HPDE6-E6E7 (cell line): Measurements from ENCODE around the gene MSH3.
"Not testable (repeated sequence)": the region's sequence is repeated elsewhere in the genome, so short reads cannot be mapped to it uniquely, and the experiment has no call there.

ENCODE experiments used
- DNase-seq: peaks from one replicate; pipeline ENCODE4 v3.0.0; 2011; ENCODE audit warnings: missing footprints; ENCODE audit errors: extremely low spot score

Gene MSH3

DNA sequence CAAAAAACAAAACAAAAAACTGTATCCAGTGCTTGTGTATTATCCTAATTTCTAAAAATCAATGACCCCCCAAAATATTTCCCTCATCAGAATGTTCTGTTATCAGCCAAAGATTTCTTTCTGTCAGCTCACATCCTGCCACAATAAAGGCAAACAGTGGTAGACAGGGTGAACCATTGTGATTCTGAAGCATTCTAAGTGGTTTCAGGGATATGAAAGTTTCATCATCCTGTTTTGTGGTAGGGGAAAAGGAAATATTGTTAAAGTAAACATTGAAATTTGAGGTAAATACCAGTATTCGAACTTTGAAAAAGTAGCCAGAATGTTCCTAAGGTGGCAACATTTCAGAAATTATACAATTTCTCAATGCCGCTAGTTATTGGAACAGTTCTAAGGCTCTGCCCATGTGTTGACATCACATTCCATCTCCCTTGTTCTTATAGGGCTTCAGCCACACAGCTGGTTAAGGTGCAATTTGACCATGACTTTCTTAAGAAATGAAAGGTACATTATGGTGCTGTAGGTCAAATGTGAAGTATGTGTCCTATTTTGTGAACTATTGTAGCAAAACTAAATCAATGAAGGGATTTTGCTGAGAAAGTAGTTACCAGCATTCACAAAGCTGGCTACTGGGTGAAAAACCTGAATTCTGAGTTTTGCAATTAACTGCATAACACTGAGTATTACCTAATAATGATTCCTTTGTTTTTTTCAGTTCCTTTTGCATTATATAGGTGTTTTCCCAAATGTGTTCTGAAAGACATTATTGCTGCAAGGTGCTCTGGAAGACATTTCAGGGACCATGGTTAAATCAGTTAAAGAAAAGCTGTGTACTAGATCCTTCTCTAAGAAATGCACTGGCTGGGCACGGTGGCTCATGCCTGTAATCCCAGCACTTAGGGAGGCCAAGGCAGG lies 198.1 kb downstream of the MSH3 start:
- no peak for DNase-seq

- DNase-seq, result no peak
Observed at GRCh38 chr5:80853413-80853812, 199.0 kb downstream of the MSH3 start.

DNA sequence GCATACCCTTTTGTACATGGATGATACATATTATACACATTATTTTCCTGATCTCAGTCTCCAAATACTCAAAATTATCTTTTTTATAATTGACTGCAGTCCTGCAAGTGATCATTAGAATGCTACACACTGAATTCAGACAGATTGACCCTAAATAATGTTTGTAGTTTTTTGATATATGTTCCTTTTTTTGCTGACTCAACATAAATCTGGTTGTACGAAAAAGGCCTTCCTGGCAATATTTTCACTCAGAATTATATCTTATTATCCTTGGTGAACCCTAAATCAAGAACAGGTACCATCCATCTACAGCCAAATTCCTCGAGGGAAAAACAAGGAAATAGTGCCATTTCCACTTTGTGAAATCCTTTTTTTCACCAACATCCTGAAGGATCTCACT lies 200.1 kb downstream of the MSH3 start:
- no peak for DNase-seq

GRCh38 chr5:80860924-80861613 lies 206.6 kb downstream of the MSH3 start:
- DNase-seq, result no peak

GRCh38 chr5:80863708-80864107 lies 209.3 kb downstream of the MSH3 start:
- DNase-seq, result no peak

- no peak for DNase-seq
Observed at GRCh38 chr5:80864109-80864508, 209.7 kb downstream of the MSH3 start.

DNA sequence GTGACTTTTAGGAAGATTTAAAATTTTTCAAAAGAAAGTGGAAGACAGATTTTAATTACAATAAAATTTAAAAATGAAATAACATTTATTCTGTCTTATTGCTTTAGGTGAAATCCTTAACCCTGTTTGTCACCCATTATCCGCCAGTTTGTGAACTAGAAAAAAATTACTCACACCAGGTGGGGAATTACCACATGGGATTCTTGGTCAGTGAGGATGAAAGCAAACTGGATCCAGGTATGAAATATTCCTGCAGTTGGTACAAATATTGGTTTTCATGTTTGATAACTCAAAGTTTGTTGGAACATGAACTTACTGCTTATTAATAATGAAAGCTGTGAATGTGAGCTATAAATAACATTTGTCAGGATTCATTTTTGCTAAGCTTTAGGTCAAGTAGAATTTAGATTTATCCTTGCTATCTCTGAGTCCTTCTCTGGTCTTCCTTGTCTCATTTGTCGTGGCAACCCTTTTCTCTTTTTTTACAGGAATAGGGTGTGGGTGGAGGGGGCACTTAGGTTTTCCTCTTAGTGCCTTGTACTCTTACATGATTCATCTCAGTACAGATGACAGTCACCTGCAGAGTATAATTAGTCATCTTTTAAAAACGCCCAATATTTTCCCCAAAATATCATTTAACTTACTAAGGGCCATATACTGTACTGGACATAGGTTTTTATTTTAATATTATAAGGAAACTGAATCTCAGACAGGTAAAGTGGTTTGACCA lies 210.4 kb downstream of the MSH3 start:
- DNase-seq, result no peak

DNA sequence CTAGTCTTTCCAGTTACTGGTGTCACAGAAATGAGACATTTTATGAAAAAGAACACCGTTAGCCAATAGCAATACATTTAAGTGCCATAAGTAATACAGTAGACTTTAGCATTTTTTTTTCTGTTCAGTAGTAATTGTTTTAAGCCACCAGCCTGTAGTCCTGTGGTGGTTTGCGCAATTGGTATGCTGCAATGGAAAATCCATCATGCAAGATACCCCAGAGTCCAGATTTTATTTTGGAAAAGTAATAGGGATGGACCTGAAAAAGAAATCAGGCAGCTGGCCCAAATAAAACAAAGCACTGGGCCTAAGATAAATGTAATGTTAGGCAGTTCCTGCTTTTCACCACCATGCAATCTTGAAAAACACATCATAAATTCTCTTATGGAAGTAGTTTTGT lies 211.1 kb downstream of the MSH3 start:
- no peak for DNase-seq

- DNase-seq, result no peak
Observed at GRCh38 chr5:80866371-80866770, 211.9 kb downstream of the MSH3 start.

DNA sequence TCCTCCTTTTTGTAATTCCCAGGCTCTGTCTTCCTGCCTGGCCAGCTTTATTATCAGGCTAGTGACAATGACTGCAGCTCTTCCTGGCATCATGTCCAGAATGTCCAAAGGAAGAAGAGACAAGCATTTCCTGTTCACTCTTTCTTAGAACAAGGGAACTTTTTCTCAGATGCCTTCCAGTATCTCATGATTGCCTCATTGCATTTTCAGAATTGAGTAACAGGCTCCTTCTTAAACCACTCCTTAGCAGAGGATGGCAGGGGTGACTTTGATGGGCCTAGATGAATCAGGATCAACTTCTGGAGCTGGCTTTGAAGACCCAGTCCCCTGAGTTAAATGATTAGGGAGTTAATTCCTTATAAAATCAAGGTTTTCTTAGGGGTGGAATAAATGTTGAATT lies 212.8 kb downstream of the MSH3 start:
- no peak for DNase-seq

DNA sequence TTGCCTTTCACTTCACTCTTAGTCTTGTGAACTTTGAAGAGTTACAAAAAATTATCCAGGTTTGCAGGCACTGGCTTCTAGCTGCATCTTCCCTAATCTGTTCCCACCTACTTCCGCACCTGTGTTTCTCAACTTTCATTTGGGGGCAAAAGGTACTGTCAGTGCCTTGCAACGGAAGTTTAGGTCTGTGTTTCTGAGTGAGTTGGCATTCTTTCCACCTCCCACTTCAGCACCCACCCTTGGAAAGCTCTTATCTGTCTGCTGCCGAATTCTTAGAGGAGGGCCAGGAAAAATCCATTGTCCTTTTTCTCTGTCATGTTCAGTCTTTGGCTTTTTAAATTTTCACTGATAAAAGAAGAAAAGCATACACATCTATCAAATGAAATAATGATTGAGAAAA lies 216.0 kb downstream of the MSH3 start:
- no peak for DNase-seq

DNA sequence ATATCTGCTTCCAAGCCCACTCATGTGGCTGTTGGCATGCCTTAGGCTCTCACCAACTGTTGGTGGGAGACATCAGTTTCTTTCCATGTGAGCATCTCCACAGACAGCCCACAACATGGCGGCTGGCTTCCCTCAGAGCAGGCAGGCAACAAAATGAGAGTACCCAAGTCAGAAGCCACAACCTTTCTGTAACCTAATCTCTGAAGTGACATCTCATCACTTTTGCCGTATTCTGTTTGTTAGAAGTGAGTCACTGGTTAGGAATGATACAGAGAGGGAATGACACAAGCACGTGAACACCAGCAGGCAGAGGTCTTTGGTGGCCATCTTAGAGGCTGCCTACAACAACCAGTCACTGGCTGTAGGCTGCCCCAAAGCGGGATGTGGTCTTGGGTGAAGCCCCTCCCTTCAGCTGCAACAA lies 217.1 kb downstream of the MSH3 start:
- no peak for DNase-seq

- no peak for DNase-seq
Observed at GRCh38 chr5:80874162-80874561, 219.7 kb downstream of the MSH3 start.

- DNase-seq, result no peak
Observed at GRCh38 chr5:80877592-80877991, 223.1 kb downstream of the MSH3 start.

DNA sequence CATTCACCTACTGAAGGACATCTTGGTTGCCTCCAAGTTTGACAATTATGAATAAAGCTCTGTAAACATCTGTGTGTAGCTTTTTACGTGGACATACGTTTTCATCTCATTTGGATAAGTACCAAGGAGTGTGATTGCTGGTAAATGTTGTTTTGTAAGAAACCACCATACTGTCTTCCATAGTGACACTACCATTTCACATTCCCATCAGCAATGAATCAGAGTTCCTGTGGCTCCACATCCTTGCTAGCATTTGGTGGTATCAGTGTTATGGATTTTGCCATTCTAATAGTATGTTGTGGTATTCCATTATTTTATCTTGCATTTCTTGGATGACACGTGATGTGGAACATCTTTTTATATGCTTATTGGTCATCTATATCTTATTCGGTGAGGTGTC lies 227.3 kb downstream of the MSH3 start:
- DNase-seq, result no peak

DNA sequence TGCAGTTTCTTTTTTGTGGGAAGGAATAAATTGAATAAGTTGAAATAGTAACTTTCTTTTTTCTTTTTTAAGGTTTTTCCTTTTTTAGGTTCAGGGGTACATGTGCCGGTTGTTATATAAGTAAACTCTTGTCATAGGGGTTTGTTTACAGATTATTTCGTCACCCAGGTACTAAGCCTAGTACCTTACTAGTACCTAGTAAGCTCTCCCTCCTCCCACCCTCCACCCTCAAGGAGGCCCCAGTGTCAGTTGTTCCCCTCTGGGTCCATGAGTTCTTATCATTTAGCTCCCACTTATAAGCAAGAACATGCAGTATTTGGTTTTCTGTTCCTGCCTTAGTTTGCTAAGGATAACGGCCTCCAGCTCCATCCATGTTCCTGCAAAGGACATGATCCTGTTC lies 228.9 kb downstream of the MSH3 start:
- DNase-seq, result not testable (repeated sequence)

- no peak for DNase-seq
Observed at GRCh38 chr5:80884086-80884813, 229.8 kb downstream of the MSH3 start.

GRCh38 chr5:80884929-80885328 lies 230.5 kb downstream of the MSH3 start:
- no peak for DNase-seq

- no peak for DNase-seq
Observed at GRCh38 chr5:80885396-80886000, 231.0 kb downstream of the MSH3 start.

DNA sequence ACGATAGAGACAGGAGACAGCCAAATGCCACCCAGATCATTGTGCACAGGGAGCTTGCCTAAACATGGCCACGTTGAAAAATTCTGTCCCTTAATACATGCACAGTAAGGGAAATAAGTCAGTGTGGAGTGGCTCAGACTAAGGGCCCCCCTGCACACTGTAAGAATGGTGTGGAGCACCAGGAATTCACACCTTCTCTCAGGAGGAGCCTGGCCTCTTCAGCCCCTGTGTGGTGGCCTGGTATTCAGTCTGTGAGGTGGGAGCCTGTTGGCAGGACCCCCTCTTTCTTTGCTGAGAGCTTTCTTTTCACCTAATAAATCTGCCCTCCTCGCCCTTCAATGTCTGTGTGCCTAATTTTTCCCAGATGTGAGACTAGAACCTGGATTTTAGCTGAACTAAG lies 239.6 kb downstream of the MSH3 start:
- DNase-seq, result no peak

- no peak for DNase-seq
Observed at GRCh38 chr5:80895523-80895922, 241.1 kb downstream of the MSH3 start.
